OCI-LY3 (cell line): ENCODE results near the gene EPN2.

ENCODE experiments used
- H2AFZ ChIP-seq: fragments of 200-600, 300-600 bp; shearing (Covaris generic); 2 replicates; pipeline ENCODE4 v1.6.0; 2014; ENCODE audit warnings: antibody characterized with exemption, low read depth, low read length
- H3K27ac ChIP-seq: fragments of 200-600, 300-600 bp; sonication (generic); 2 replicates; pipeline ENCODE4 v1.5.1; 2014; ENCODE audit warnings: mild to moderate bottlenecking, low read length, moderate library complexity, mixed read lengths
- H3K27me3 ChIP-seq: fragments of 200-600, 300-600 bp; sonication (generic); 2 replicates; pipeline ENCODE4 v1.6.1; 2014; ENCODE audit warnings: low read depth, low read length, mixed read lengths
- H3K36me3 ChIP-seq: fragments of 200-600, 300-600 bp; sonication (generic); replicated peaks from 2 replicates; pipeline ENCODE3; 2014; ENCODE audit warnings: low read depth, low read length, mixed read lengths
- H3K4me1 ChIP-seq: fragments of 300-600, 200-600 bp; sonication (generic); 2 replicates; pipeline ENCODE4 v1.6.1; 2014; ENCODE audit warnings: low read length, mixed read lengths
- H3K4me2 ChIP-seq: fragments of 200-600, 300-600 bp; sonication (generic); 2 replicates; pipeline ENCODE4 v1.6.1; 2014; ENCODE audit warnings: low read length, mixed read lengths
- H3K4me3 ChIP-seq: fragments of 300-600, 200-600 bp; sonication (generic); 2 replicates; pipeline ENCODE4 v1.5.1; 2014; ENCODE audit warnings: antibody characterized with exemption, mild to moderate bottlenecking, low read length, moderate library complexity
- H3K79me2 ChIP-seq: fragments of 300-600, 200-600 bp; shearing (Covaris generic); 2 replicates; pipeline ENCODE4 v1.6.1; 2014; ENCODE audit warnings: mild to moderate bottlenecking, low read length, mixed read lengths
- H3K9ac ChIP-seq: fragments of 300-600, 200-600 bp; shearing (Covaris generic); 2 replicates; pipeline ENCODE4 v1.6.0; 2014; ENCODE audit warnings: mild to moderate bottlenecking, low read length, moderate library complexity
- H3K9me3 ChIP-seq: fragments of 200-600, 300-600 bp; shearing (Covaris generic); 2 replicates; pipeline ENCODE4 v1.6.1; 2014; ENCODE audit warnings: low read length, mixed read lengths; ENCODE audit not compliant: insufficient read depth
- H4K20me1 ChIP-seq: fragments of 200-600, 300-600 bp; sonication (generic); 2 replicates; pipeline ENCODE4 v1.6.1; 2016; ENCODE audit warnings: low read length, mixed read lengths; ENCODE audit not compliant: insufficient read depth
- CTCF ChIP-seq: fragments of 200-600, 300-600 bp; sonication (generic); IDR thresholded peaks from 2 replicates; pipeline ENCODE4 v1.5.1; 2014; ENCODE audit warnings: antibody characterized with exemption, low read length, low read depth
- EZH2phosphoT487 ChIP-seq: fragments of 200-600 bp; shearing (Covaris generic); IDR thresholded peaks from 2 replicates; pipeline ENCODE4 v1.6.1; 2018; ENCODE audit warnings: antibody characterized with exemption, mixed run types, low read depth

EPN2 gene

DNA sequence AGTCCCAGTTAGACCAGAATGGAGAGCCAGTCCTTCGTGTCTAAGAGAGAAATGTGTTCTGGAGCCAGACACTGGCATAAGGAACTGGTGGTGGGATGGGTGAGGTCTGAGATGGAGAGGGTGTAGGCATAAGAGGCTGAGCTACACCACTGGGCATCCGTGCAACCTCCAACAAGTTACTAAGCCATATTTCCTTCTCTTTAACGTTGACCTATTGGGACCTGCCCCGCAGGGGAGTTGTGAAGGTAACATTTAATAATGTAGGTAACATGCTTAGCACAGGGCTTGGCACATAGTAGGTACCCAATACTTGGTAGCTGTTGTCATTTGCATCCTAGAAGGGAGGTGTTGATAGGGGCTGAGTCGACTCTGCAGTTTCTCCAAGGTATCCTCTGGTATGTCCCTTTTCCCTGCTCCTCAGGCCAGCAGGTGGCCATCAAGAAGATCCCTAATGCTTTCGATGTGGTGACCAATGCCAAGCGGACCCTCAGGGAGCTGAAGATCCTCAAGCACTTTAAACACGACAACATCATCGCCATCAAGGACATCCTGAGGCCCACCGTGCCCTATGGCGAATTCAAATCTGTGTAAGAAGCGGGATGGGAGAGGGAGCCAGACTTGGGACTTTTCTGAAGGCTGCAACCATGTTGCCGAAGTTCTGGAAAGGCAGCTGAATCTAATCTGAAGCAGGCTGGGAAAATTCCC lies 142.3 kb downstream of the EPN2 start:
- TF ChIP-seq EZH2phosphoT487 (no peak), CTCF (no peak)
- H3K36me3 ChIP-seq: no peaks in the 10 kb centered on the region
- no peak overlapping the region for H3K27ac ChIP-seq
- H2AFZ ChIP-seq: no peak overlapping the region
- H3K9me3 ChIP-seq: no peaks in the 10 kb centered on the region
- H3K4me2 ChIP-seq: no peak overlapping the region
- no peaks in the 10 kb centered on the region for H4K20me1 ChIP-seq
- no peak overlapping the region for H3K4me3 ChIP-seq
- H3K9ac ChIP-seq: no peak overlapping the region
- no peaks in the 10 kb centered on the region for H3K4me1 ChIP-seq
- H3K27me3 ChIP-seq: no peaks in the 10 kb centered on the region
- no peaks in the 10 kb centered on the region for H3K79me2 ChIP-seq

GRCh38 chr17:19380481-19381301 lies 143.5 kb downstream of the EPN2 start:
- TF ChIP-seq EZH2phosphoT487: no peak
- no peak for TF ChIP-seq CTCF
- Histone ChIP-seq H3K27ac (no peak overlapping the region), H2AFZ (no peak overlapping the region), H3K4me1 (no peaks in the 10 kb centered on the region), H3K79me2 (no peaks in the 10 kb centered on the region), H4K20me1 (no peaks in the 10 kb centered on the region), H3K9me3 (no peaks in the 10 kb centered on the region), H3K27me3 (no peaks in the 10 kb centered on the region), H3K4me2 (no peak overlapping the region), H3K9ac (no peak overlapping the region), H3K36me3 (no peaks in the 10 kb centered on the region), H3K4me3 (no peak overlapping the region)

- Histone ChIP-seq H4K20me1 (no peaks in the 10 kb centered on the region), H3K36me3 (no peaks in the 10 kb centered on the region), H3K27ac (no peak overlapping the region), H3K9me3 (no peaks in the 10 kb centered on the region), H3K27me3 (no peaks in the 10 kb centered on the region), H3K79me2 (no peaks in the 10 kb centered on the region), H2AFZ (no peak overlapping the region), H3K4me3 (no peak overlapping the region), H3K4me1 (no peaks in the 10 kb centered on the region), H3K9ac (no peak overlapping the region), H3K4me2 (no peak overlapping the region)
- TF ChIP-seq CTCF (no peak), EZH2phosphoT487 (no peak)
These were observed 144.2 kb downstream of the EPN2 start for GRCh38 chr17:19381361-19381740.

GRCh38 chr17:19381741-19382444 lies 144.7 kb downstream of the EPN2 start:
- no peaks in the 10 kb centered on the region for H3K36me3 ChIP-seq

More at GRCh38 chr17:19381741-19382444, 144.7 kb downstream of the EPN2 start:
- H3K9ac ChIP-seq: no peak overlapping the region
- TF ChIP-seq EZH2phosphoT487 (no peak), CTCF (no peak)
- H3K27ac ChIP-seq: no peak overlapping the region
- no peaks in the 10 kb centered on the region for H3K4me1 ChIP-seq
- no peaks in the 10 kb centered on the region for H3K27me3 ChIP-seq
- no peaks in the 10 kb centered on the region for H4K20me1 ChIP-seq
- no peak overlapping the region for H3K4me2 ChIP-seq
- H3K9me3 ChIP-seq: no peaks in the 10 kb centered on the region
- no peaks in the 10 kb centered on the region for H3K79me2 ChIP-seq
- H3K4me3 ChIP-seq: no peak overlapping the region
- H2AFZ ChIP-seq: no peak overlapping the region
